Effector memory CD8-positive, alpha-beta T cell (primary cell): ENCODE data around the gene SYCP2L.
"Not testable (repeated sequence)": the region's sequence is repeated elsewhere in the genome, so short reads cannot be mapped to it uniquely, and the experiment has no call there.

ENCODE experiments used
- ATAC-seq: fragments of 150-1000 bp; cut with Tn5 transposase; replicated peaks from 2 replicates; pipeline ENCODE4 v1.10.0; 2021; ENCODE audit warnings: mild to moderate bottlenecking, moderate library complexity
- DNase-seq, 3 experiments: peaks; one replicate each; pipeline ENCODE4 v3.0.0; 2021
- H3K27ac Mint-ChIP-seq, 2 donors: one replicate each; pipeline ENCODE4 v1.8.0; 2022; ENCODE audit warnings: mild to moderate bottlenecking in 2 of 2, mixed read lengths in 2 of 2, moderate library complexity in 2 of 2
- H3K27me3 Mint-ChIP-seq, 2 donors: one replicate each; pipeline ENCODE4 v1.8.0; 2022; ENCODE audit warnings: mixed read lengths in 2 of 2
- H3K36me3 Mint-ChIP-seq: one replicate; pipeline ENCODE4 v1.8.0; 2022; ENCODE audit warnings: mild to moderate bottlenecking, moderate library complexity, mixed read lengths; ENCODE audit not compliant: insufficient read depth
- H3K4me1 Mint-ChIP-seq, 2 donors: one replicate each; pipeline ENCODE4 v1.8.0; 2022; ENCODE audit warnings: low read depth in 2 of 2, mixed read lengths in 2 of 2
- H3K4me3 Mint-ChIP-seq, 2 donors: one replicate each; pipeline ENCODE4 v1.8.0; 2022; ENCODE audit warnings: mild to moderate bottlenecking in 2 of 2, mixed read lengths in 2 of 2, moderate library complexity in 2 of 2
- H3K9me3 Mint-ChIP-seq, 2 donors: one replicate each; pipeline ENCODE4 v1.8.0; 2022; ENCODE audit warnings: mixed read lengths in 2 of 2
- total RNA-seq, 9 experiments: gene quantifications; one replicate each; lab custom pipeline; 2026; lab: John Stamatoyannopoulos, UW

SYCP2L gene
- 0 to 0.54 (median 0) reads per million in 9 experiments for total RNA-seq

GRCh38 chr6:10886691-10887502, at the start of gene SYCP2L:
Gene SYCP2L (plus strand): TSS chr6:10887052. CDS start chr6:10887127, 75 bp downstream.
- no peaks in the 10 kb centered on the region for H3K9me3 Mint-ChIP-seq
- no peaks in the 10 kb centered on the region for H3K36me3 Mint-ChIP-seq
- peak in 1 of 3 experiments; percentile 7 for DNase-seq
- H3K27me3 Mint-ChIP-seq = peaks cover 59 to 85% of the 10 kb centered on the region in 2 donors
- peaks cover 0 to 5% of the 10 kb centered on the region in 2 donors for H3K4me1 Mint-ChIP-seq
- H3K27ac Mint-ChIP-seq = no peak within 1 kb of the TSS
- ATAC-seq = peak; percentile 51
- H3K4me3 Mint-ChIP-seq = peak within 1 kb of the TSS in 1 of 2 donors; percentile 66

- H3K36me3 Mint-ChIP-seq = peaks cover 10% of the 10 kb centered on the region
- peaks cover 72 to 76% of the 10 kb centered on the region in 2 donors for H3K27me3 Mint-ChIP-seq
- H3K27ac Mint-ChIP-seq = peak overlapping the region; percentile 85 to 86
- H3K9me3 Mint-ChIP-seq = no peaks in the 10 kb centered on the region
- peak overlapping the region; percentile 65 to 75 for H3K4me3 Mint-ChIP-seq
- DNase-seq (no peak), ATAC-seq (no peak)
- H3K4me1 Mint-ChIP-seq = peaks cover 17% of the 10 kb centered on the region in 2 donors
These were observed 49.2 kb upstream of the SYCP2L start for GRCh38 chr6:10837622-10837994.

GRCh38 chr6:10837995-10838793, 48.7 kb upstream of the SYCP2L start, which contains the start of gene MAK:
Gene MAK (minus strand): TSS chr6:10838539. CDS start chr6:10830648, 7,891 bp downstream.
- peaks cover 17% of the 10 kb centered on the region in 2 donors for H3K4me1 Mint-ChIP-seq
- peak; percentile 94 for ATAC-seq
- no peaks in the 10 kb centered on the region for H3K9me3 Mint-ChIP-seq
- H3K4me3 Mint-ChIP-seq = peak within 1 kb of the TSS; percentile 65 to 75
- peaks cover 72 to 77% of the 10 kb centered on the region in 2 donors for H3K27me3 Mint-ChIP-seq
- peaks cover 10% of the 10 kb centered on the region for H3K36me3 Mint-ChIP-seq
- DNase-seq = peak; percentile 80 to 88 (median 86)
- peak within 1 kb of the TSS; percentile 85 to 86 for H3K27ac Mint-ChIP-seq

- Mint-ChIP-seq H3K4me3 (peak overlapping the region; percentile 65 to 75), H3K27me3 (peaks cover 78 to 84% of the 10 kb centered on the region in 2 donors), H3K9me3 (no peaks in the 10 kb centered on the region), H3K36me3 (peaks cover 11% of the 10 kb centered on the region), H3K4me1 (peaks cover 17% of the 10 kb centered on the region in 2 donors), H3K27ac (peak overlapping the region; percentile 85 to 86)
- ATAC-seq (peak; percentile 18), DNase-seq (no peak)
These were observed 48.0 kb upstream of the SYCP2L start for GRCh38 chr6:10838794-10839333.

GRCh38 chr6:10843554-10843953, 43.3 kb upstream of the SYCP2L start:
- Mint-ChIP-seq H3K27ac (no peak overlapping the region), H3K36me3 (peaks cover 8% of the 10 kb centered on the region)
- ATAC-seq = no peak

GRCh38 chr6:10847684-10848083, 39.2 kb upstream of the SYCP2L start:
- Mint-ChIP-seq H3K9me3 (no peaks in the 10 kb centered on the region), H3K27me3 (peaks cover 21 to 40% of the 10 kb centered on the region in 2 donors), H3K4me1 (no peaks in the 10 kb centered on the region), H3K27ac (no peak overlapping the region), H3K36me3 (peaks cover 7% of the 10 kb centered on the region), H3K4me3 (no peak overlapping the region)
- ATAC-seq (no peak), DNase-seq (no peak)

More at GRCh38 chr6:10843554-10843953, 43.3 kb upstream of the SYCP2L start:
- Mint-ChIP-seq H3K4me3 (no peak overlapping the region), H3K9me3 (no peaks in the 10 kb centered on the region), H3K27me3 (peaks cover 52 to 55% of the 10 kb centered on the region in 2 donors), H3K4me1 (peaks cover 7% of the 10 kb centered on the region in 2 donors)
- DNase-seq = no peak

- no peak overlapping the region for H3K4me3 Mint-ChIP-seq
- DNase-seq = no peak
- no peaks in the 10 kb centered on the region for H3K36me3 Mint-ChIP-seq
- no peak overlapping the region for H3K27ac Mint-ChIP-seq
- no peak for ATAC-seq
- H3K9me3 Mint-ChIP-seq = peaks cover 0 to 8% of the 10 kb centered on the region in 2 donors
- no peaks in the 10 kb centered on the region for H3K4me1 Mint-ChIP-seq
- H3K27me3 Mint-ChIP-seq = peaks cover 15 to 41% of the 10 kb centered on the region in 2 donors
These were observed 37.0 kb upstream of the SYCP2L start for GRCh38 chr6:10849901-10850300.

GRCh38 chr6:10850728-10851127, 36.1 kb upstream of the SYCP2L start:
- DNase-seq (no peak), ATAC-seq (no peak)
- Mint-ChIP-seq H3K9me3 (peaks cover 0 to 8% of the 10 kb centered on the region in 2 donors), H3K27ac (no peak overlapping the region), H3K4me3 (no peak overlapping the region), H3K36me3 (no peaks in the 10 kb centered on the region), H3K27me3 (peaks cover 8 to 39% of the 10 kb centered on the region in 2 donors), H3K4me1 (no peaks in the 10 kb centered on the region)

GRCh38 chr6:10852361-10852960, 34.4 kb upstream of the SYCP2L start:
- Mint-ChIP-seq H3K4me3 (no peak overlapping the region), H3K9me3 (peaks cover 0 to 8% of the 10 kb centered on the region in 2 donors), H3K36me3 (no peaks in the 10 kb centered on the region), H3K4me1 (no peaks in the 10 kb centered on the region), H3K27ac (no peak overlapping the region), H3K27me3 (peaks cover 9 to 39% of the 10 kb centered on the region in 2 donors)
- no peak for ATAC-seq
- no peak for DNase-seq

- not testable (repeated sequence) for ATAC-seq, DNase-seq, H3K4me1 Mint-ChIP-seq, H3K36me3 Mint-ChIP-seq, H3K4me3 Mint-ChIP-seq, H3K9me3 Mint-ChIP-seq, H3K27ac Mint-ChIP-seq
- peaks cover 9 to 39% of the 10 kb centered on the region in 2 donors for H3K27me3 Mint-ChIP-seq
These were observed 33.0 kb upstream of the SYCP2L start for GRCh38 chr6:10853849-10854300.

- no peak for DNase-seq
- Mint-ChIP-seq H3K9me3 (peaks cover 0 to 8% of the 10 kb centered on the region in 2 donors), H3K36me3 (no peaks in the 10 kb centered on the region), H3K4me1 (no peaks in the 10 kb centered on the region), H3K27me3 (peaks cover 9 to 38% of the 10 kb centered on the region in 2 donors), H3K4me3 (no peak overlapping the region), H3K27ac (no peak overlapping the region)
- no peak for ATAC-seq
These were observed 31.8 kb upstream of the SYCP2L start for GRCh38 chr6:10854922-10855632.

- Mint-ChIP-seq H3K27me3 (peaks cover 9 to 26% of the 10 kb centered on the region in 2 donors), H3K4me3 (no peak overlapping the region), H3K27ac (no peak overlapping the region), H3K36me3 (no peaks in the 10 kb centered on the region), H3K9me3 (peaks cover 0 to 8% of the 10 kb centered on the region in 2 donors), H3K4me1 (no peaks in the 10 kb centered on the region)
- DNase-seq (no peak), ATAC-seq (no peak)
These were observed 29.6 kb upstream of the SYCP2L start for GRCh38 chr6:10857259-10857658.
